Measurements from ENCODE around the gene CALHM6. TPM values are rescaled to one million over a fixed set of nuclear protein-coding genes. Genes with fewer than 3 reads are reported as not detected.

Gene CALHM6
- total RNA-seq, 1 experiment from 2014 or later: not detected

DNA sequence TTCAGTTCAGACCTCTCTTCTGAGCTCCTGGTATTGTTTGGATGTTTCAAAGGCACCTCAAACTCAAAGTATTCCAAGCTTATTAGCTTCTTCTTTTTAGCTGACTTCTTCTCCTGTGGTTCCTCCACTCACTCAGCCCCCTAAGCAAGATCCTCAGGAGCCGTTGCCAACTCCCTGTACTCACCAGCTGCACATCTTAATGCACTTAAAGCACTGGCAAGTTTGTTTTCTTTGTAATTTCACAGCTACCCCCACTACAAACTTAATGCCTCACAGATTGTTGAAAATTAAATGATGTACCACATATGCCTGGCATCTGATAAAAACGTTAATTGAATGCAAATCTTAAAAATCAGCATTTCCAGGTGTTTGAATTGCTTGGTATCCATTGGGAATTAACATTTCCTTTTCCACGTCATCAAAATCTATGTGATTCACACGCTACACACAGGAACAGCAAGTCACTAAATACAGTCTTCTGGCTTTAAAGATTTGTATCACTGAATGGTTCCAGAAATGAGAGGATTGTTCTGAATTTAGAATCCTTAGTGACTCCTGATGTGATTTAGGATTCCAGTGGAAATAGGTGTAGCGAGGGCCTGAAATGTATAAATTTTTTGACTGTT is 24.5 kb downstream of the CALHM6 start:
- Histone ChIP-seq H4K20me1 (ENCODE audit: insufficient read depth) (no peaks in the 10 kb centered on the region), H3K9me2 (ENCODE audit: insufficient read depth) (no peaks in the 10 kb centered on the region), H3K4me3 (replicated peaks in 1 of 2; ENCODE audit: low read depth in 1 of 2, low read length in 2 of 2) (no peak overlapping the region), H3K27ac (ENCODE audit: low read depth, low read length) (no peak overlapping the region), H3K27me3 (ENCODE audit: insufficient read depth, low read length) (no peaks in the 10 kb centered on the region), H3K9ac (ENCODE audit: low read length) (no peak overlapping the region), H3K36me3 (ENCODE audit: control insufficient read depth in 1 of 2, insufficient read depth in 2 of 2, low read length in 2 of 2) (no peaks in the 10 kb centered on the region), H2AFZ (ENCODE audit: low read depth, low read length, poor library complexity, severe bottlenecking) (no peak overlapping the region), H3K4me2 (ENCODE audit: low read length) (no peak overlapping the region), H3K9me3 (ENCODE audit: control insufficient read depth in 1 of 2, insufficient read depth in 1 of 2, low read depth in 1 of 2, low read length in 2 of 2) (no peaks in the 10 kb centered on the region), H3K4me1 (ENCODE audit: control insufficient read depth in 1 of 2, insufficient read depth in 2 of 2, low read length in 2 of 2) (no peaks in the 10 kb centered on the region), H3K79me2 (ENCODE audit: insufficient read depth, low read length) (no peaks in the 10 kb centered on the region)
- no peak for TF ChIP-seq FOSL1 (IDR thresholded peaks at IDR 0.05; ENCODE audit: low read depth)
- TF ChIP-seq JUND (IDR thresholded peaks at IDR 0.05): no peak
- TF ChIP-seq, protein P1, sequence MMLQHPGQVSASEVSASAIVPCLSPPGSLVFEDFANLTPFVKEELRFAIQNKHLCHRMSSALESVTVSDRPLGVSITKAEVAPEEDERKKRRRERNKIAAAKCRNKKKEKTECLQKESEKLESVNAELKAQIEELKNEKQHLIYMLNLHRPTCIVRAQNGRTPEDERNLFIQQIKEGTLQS (IDR thresholded peaks at IDR 0.05): no peak
- TF ChIP-seq EZH2 (IDR thresholded peaks at IDR 0.05): no peak
- TF ChIP-seq ELF1 (IDR thresholded peaks at IDR 0.05; ENCODE audit: borderline replicate concordance, low read depth): no peak
- no peak for TF ChIP-seq ZNF274 (IDR thresholded peaks at IDR 0.05; ENCODE audit: low read depth, low read length)
- no peak for TF ChIP-seq TCF7L2 (IDR thresholded peaks at IDR 0.05; ENCODE audit: borderline replicate concordance, extremely low read depth, insufficient read depth, insufficient read length)
- TF ChIP-seq, protein P2, sequence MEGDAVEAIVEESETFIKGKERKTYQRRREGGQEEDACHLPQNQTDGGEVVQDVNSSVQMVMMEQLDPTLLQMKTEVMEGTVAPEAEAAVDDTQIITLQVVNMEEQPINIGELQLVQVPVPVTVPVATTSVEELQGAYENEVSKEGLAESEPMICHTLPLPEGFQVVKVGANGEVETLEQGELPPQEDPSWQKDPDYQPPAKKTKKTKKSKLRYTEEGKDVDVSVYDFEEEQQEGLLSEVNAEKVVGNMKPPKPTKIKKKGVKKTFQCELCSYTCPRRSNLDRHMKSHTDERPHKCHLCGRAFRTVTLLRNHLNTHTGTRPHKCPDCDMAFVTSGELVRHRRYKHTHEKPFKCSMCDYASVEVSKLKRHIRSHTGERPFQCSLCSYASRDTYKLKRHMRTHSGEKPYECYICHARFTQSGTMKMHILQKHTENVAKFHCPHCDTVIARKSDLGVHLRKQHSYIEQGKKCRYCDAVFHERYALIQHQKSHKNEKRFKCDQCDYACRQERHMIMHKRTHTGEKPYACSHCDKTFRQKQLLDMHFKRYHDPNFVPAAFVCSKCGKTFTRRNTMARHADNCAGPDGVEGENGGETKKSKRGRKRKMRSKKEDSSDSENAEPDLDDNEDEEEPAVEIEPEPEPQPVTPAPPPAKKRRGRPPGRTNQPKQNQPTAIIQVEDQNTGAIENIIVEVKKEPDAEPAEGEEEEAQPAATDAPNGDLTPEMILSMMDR (IDR thresholded peaks at IDR 0.05 in 2 of 3, conservative IDR thresholded peaks at IDR 0.05 in 1 of 3; ENCODE audit: borderline replicate concordance in 1 of 3, insufficient read depth in 1 of 3, low read depth in 2 of 3, low read length in 2 of 3): no peak
- no peak for TF ChIP-seq SIN3A (IDR thresholded peaks at IDR 0.05; ENCODE audit: low read depth)
- no peak for TF ChIP-seq EZH2phosphoT487 (IDR thresholded peaks at IDR 0.05; ENCODE audit: borderline replicate concordance)
- TF ChIP-seq YY1 (IDR thresholded peaks at IDR 0.05; ENCODE audit: extremely low read depth, insufficient replicate concordance, low read depth, low read length): no peak
- TF ChIP-seq, protein P3, sequence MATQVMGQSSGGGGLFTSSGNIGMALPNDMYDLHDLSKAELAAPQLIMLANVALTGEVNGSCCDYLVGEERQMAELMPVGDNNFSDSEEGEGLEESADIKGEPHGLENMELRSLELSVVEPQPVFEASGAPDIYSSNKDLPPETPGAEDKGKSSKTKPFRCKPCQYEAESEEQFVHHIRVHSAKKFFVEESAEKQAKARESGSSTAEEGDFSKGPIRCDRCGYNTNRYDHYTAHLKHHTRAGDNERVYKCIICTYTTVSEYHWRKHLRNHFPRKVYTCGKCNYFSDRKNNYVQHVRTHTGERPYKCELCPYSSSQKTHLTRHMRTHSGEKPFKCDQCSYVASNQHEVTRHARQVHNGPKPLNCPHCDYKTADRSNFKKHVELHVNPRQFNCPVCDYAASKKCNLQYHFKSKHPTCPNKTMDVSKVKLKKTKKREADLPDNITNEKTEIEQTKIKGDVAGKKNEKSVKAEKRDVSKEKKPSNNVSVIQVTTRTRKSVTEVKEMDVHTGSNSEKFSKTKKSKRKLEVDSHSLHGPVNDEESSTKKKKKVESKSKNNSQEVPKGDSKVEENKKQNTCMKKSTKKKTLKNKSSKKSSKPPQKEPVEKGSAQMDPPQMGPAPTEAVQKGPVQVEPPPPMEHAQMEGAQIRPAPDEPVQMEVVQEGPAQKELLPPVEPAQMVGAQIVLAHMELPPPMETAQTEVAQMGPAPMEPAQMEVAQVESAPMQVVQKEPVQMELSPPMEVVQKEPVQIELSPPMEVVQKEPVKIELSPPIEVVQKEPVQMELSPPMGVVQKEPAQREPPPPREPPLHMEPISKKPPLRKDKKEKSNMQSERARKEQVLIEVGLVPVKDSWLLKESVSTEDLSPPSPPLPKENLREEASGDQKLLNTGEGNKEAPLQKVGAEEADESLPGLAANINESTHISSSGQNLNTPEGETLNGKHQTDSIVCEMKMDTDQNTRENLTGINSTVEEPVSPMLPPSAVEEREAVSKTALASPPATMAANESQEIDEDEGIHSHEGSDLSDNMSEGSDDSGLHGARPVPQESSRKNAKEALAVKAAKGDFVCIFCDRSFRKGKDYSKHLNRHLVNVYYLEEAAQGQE (IDR thresholded peaks at IDR 0.05; ENCODE audit: low read depth): no peak
- no peak for TF ChIP-seq SP1 (IDR thresholded peaks at IDR 0.05; ENCODE audit: low read depth)
- no peak for TF ChIP-seq RAD21 (IDR thresholded peaks at IDR 0.05; ENCODE audit: low read depth)
- TF ChIP-seq EGR1 (IDR thresholded peaks at IDR 0.05; ENCODE audit: low read depth): no peak
- RAD21 ChIA-PET (ENCODE audit: low non-redundant PET in 1 of 2, low total read pairs in 2 of 2, uncharacterized antibody in 2 of 2, unreplicated experiment in 2 of 2): no interaction called here
- DNase-seq (ENCODE audit: low read depth, low spot score) (no peak), ATAC-seq (no peak)
- CTCF ChIA-PET: no interaction called here
- intact Hi-C loops (cut with micrococcal nuclease): no loop called here
- POLR2A ChIA-PET: no interaction called here
- no TSS peak for BruUV-seq (replicated peaks)
